B cell (primary cell): ENCODE results near the gene FCN1.

Source experiments
- EZH2 ChIP-seq: IDR thresholded peaks from 2 replicates; pipeline ENCODE4 v1.6.1; 2012; ENCODE audit warnings: borderline replicate concordance, low read depth, mild to moderate bottlenecking, moderate library complexity, low read length; ENCODE audit not compliant: insufficient read depth, poor library complexity, severe bottlenecking
- TF ChIP-seq, protein P1 (sequence below): fragments of 200-600 bp; IDR thresholded peaks from one replicate; pipeline ENCODE4 v1.8.0; 2022; ENCODE audit warnings: antibody characterized with exemption, mild to moderate bottlenecking

GRCh38 chr9:134875371-134875770, 42.3 kb downstream of the FCN1 start:
- TF ChIP-seq, protein P1, sequence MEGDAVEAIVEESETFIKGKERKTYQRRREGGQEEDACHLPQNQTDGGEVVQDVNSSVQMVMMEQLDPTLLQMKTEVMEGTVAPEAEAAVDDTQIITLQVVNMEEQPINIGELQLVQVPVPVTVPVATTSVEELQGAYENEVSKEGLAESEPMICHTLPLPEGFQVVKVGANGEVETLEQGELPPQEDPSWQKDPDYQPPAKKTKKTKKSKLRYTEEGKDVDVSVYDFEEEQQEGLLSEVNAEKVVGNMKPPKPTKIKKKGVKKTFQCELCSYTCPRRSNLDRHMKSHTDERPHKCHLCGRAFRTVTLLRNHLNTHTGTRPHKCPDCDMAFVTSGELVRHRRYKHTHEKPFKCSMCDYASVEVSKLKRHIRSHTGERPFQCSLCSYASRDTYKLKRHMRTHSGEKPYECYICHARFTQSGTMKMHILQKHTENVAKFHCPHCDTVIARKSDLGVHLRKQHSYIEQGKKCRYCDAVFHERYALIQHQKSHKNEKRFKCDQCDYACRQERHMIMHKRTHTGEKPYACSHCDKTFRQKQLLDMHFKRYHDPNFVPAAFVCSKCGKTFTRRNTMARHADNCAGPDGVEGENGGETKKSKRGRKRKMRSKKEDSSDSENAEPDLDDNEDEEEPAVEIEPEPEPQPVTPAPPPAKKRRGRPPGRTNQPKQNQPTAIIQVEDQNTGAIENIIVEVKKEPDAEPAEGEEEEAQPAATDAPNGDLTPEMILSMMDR, result no peak
- TF ChIP-seq EZH2, result no peak
